Islet precursor cell (in vitro differentiated cells): ENCODE results near the gene TAF1B.

Experiments
- DNase-seq: peaks from one replicate; pipeline ENCODE4 v3.0.0-alpha.2; 2018

The TAF1B gene

DNA sequence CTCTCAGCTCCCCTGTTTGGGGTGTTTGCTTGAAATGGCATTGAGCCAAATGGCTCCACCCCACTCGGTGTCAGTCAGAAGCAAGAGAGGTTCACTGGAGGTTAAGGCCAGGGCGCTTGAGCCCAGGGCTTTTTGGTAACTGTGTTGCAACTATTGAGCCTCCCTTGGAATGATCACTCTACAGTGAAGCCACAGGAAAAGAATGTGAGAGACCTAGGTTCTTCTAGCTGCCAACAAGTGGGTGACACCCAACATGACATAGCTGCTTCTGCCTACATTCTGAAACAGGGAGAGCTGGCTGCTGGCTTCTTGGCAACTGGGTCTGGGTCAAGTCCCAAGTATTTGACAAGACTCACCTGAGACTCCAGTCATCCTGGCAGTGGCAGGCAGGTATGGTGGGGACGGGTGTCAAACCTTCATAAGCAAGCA is 101.1 kb downstream of the TAF1B start:
- no peak for DNase-seq

DNA sequence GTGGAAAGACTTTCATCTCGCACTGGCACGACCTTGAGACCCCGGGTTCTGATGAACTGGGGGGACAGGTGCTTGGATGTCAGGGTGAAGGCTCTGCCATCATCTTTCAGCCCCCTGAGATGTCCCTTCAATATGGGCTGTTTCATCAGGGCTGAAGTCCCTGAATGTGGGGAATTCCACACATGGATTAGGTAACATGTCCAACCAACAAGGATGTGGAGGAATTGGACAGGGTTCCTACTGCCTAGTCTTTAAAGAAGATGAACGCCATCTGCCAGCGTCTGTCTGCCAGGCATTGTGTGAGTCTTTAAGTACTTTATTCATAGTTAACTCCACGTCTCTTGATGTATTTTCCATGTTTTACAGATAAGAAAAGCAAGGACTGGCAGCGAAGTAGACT is 102.3 kb downstream of the TAF1B start:
- DNase-seq, result no peak

DNA sequence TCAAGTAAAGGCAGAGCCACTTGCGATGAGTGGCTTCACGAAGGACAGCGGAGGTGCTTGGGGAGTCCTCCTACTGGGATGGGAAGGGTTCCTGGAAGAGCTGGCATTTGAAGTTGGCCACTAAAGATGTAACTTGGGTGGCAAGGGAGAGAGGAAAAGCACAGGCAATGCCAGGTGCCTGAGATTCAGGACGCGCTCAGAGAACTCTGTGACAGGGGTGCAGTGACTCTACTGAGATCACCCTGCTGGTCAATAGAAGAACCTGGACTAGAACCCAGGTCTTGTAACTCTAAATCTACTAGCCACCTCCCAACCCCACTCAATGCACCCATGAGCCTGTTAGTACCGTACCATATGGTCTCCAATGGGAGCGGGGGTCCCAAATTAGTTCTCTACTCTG is 102.8 kb downstream of the TAF1B start:
- DNase-seq, result no peak

DNA sequence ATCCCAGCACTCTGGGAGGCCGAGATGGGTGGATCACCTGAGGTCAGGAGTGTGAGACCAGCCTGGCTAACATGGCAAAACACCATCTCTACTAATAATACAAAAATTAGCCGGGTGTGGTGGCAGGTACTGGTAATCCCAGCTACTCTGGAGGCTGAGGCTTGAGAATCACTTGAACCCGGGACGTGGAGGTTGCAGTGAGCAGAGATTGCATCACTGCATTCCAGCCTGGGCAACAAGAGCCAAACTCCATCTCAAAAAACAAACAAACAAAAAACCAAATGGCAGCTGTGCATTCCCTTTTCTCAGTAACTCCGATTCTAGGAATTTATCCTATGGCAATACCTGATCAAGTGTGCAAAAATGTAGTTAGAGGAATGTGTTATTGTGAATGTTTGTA is 103.5 kb downstream of the TAF1B start:
- no peak for DNase-seq

DNA sequence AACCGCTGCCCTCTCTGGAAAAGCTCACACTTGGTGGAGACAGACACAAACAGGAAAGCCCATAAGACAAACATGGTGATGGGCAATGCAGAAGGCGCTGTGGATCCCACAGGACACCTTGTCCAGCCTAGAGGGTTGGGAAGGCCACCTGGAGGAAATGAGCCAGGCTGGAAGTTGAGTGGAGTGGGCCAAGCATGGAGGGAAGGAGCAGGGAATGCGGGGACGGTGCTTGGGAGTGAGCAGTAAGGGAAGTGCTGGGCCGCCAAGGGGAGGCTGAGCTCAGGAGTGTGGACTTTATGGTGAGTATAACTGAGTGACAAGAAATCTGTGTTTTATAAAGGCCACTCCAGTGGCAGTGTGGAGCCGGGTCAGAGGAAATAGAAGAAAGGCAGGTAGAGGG is 105.4 kb downstream of the TAF1B start:
- DNase-seq, result no peak

DNA sequence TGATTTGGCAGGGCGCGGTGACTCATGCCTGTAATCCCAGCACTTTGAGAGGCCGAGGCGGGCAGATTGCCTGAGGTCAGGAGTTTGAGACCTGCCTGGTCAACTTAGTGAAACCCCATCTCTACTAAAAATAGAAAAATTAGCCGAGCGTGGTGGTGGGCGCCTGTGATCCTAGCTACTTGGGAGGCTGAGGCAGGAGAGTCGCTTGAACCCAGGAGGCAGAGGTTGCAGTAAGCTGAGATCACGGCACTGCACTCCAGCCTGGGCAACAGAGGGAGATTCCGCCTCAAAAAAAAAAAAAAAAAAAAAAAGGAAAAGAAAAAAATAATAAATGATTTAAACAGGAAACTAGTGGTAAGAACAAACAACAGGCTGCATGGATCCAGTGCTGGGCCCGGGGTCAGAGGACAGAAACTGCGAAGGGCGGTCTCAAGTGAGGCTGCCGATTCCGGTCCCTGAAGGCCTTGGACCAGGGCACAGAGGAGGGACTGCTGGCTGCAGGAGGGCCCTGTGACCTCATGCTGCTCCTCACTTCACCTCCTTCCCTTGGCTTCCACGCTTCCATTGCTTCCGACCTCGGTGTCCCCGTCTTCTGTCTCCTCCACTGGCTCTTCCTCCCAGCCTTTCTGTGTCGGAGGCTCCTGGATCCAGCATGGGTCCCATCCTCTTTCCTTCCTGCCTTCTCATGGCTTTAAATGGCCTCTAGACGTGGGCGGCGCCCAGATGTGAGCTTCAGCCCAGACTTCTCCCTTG is 106.1 kb downstream of the TAF1B start:
- no peak for DNase-seq

DNA sequence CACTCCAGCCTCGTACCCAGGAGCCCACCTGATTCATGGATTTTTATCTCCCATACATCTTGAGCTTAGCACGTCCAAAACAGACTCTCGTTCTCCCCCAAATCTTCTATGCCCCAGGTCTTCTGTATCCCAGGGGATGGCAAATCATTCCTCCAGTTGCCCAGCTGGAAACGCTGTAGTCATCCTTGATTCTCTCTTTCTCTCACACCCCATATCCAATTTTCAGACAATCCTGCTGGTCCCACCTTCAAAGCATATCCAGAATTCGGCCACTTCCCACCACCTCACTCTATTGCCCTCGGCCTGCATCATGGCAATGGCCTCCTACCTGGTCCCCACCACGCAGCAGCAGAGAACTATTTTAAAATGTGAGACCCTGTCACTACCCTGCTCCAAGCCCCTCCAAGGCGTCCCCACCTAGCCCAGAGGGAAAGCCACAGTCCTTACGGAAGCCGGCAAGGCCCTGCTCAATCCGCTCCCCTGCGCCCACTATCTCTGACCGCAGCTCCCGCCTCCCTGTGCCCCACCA is 106.8 kb downstream of the TAF1B start:
- DNase-seq, result no peak

DNA sequence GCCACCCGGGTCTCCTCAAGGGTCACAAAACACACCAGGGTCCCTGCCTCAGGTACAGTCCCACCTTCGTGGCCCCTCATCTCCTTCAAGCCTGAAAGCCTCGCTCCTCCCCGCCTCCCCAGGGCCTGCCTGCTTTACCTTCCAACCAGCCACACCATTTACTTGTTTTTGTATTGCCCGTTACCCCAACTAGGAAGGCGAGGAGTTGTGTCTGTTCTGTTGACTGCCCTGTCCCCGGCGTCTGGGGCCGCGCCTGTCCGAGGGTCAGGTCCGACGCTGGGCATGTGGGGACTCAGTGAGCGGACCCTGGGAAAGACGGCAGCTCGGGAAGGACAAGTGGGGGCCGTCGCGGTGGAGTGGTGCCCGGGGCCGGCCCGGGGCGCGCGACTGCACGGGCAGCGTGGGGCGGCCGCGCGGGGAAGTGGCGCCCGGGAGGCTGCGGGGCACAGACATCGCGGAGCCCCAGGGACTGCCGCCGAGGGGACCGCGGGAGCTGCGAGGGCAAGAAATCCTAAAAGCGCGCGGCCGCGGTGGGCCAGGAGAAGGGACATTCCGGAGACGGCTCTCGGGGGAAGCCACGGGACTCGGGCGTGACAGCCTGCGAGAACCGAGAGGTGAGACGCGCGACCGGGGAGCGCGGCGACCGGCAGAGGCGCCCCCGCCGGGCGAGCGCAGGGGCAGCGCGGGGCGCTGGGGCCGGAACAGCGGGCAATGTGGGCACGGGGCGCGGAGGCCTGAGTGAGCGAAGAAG is 107.4 kb downstream of the TAF1B start:
- DNase-seq, result peak; percentile 77

DNA sequence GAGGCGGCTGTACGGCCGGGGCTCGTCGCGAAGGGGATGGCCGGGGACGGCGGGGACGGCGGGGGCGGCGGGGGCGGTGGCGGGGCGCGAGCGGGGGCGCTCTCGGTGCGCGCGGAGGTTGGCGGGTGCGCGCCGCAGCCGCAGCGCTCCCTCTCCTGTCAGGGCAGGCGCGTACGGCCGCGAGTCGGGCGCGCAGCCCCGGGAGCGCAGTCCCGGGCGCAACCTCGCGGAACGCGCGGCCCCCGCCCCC is 107.9 kb downstream of the TAF1B start:
- no peak for DNase-seq

DNA sequence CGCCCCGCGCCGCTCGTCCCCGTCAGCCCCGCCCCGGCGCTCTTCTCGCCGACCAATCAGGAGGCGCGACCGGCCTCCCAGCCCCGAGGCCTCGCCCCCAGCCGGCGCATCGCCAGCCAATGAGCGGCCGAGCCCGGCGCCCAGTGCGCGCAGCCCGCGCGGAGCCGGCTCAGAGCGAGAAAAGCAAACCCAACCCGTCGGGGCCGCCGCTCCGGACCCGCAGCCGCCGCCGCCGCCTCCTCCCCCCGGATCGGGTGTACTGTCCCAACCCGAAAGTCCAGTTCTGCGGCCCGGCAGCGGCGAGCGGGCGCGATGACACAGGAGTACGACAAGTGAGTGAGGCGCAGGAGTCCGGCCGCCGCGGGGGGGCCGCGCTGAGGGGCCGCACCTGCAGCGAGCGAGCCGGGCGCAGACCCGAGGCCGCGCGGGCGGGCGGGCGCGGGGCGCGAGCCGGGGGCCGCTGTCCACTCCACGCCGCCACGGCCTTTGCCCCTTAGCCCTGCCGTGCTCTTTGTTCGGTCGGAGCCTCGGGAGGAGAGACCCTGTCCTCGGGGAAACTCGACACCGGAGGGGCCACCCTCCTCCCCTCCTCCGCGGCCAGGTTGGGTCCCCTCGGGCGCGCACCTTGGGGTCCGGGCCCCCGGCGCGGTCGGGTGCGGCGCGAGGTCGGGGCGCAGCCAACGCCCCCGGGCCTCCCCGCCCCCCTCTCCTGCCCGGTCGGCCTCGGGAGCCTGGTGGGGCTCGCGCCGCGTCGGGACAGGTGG is 108.4 kb downstream of the TAF1B start, which contains the start of gene GRHL1:
Gene GRHL1 (plus strand): TSS at position 172 of the 764 bp plus-strand sequence. CDS start 141 bp downstream, at position 313.
- DNase-seq, result peak; percentile 96

DNA sequence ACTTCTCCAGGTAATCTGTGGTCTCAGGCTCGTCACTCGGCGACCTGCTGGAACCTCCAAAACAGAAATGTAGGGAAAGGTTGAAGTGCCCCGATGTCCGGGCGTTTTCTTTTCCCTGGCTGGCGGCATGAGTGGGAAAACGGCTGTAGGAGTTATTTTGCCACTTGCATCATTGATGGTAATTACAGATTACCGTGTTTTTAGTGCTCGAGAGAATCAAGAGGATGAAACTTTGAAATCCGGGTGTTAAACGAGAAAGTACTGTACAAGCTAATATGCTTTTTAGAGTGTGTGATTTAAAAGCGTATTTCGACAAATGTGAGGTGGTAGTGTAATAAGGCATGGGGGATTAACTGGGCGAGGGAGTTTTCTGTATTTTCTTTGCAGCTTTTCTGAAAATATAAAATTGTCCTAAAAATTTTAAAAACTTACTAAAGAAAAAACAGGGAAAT is 109.0 kb downstream of the TAF1B start:
- no peak for DNase-seq

DNA sequence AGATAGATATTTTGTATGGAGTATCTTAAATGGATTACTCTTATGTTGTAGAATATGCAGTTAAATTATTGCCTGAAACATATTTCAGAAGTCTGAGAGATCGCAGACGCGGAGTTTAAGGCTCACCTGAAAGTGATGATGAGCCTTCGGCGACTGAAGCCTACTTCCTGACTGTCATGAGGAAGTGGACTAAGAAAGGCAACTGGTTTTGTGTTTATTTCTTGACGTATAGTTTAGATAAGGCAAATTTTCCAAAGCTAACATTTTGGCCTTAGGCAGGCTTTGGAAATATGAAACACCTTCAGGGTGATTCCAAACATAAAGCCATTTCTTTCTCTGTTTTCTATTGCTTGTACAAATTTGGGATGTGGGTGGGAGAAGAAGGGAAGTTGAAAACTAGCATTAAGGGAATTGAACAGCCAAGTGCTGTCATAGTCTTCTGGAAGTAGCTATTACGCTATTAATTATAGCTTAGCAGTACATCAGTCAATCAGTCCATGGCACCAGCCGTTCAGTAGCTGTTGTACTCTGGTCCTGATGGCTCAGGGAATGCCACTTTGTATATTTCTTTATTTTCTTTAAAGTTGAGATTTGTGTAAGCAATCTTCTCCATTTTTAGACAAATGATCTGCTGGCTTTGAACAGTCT is 109.7 kb downstream of the TAF1B start:
- no peak for DNase-seq

DNA sequence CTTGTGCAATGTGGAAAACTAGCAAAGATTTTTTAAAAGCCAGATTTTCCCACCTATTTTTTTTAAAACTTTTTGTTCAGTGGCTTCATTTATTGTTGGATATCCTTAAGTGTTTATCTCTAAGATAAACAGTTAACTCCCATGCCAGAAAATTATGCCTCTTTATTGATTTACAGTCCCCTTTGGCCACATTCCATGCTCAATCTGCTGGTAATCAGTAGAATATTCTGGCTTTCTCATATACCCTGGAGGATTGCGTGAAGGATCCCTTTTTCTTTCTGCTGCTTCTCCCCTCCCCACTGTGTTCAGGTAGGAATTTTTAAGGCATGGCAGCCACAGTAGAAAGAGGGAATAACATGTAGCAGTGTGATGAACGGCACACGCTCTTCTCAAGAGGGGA is 110.9 kb downstream of the TAF1B start:
- no peak for DNase-seq

DNA sequence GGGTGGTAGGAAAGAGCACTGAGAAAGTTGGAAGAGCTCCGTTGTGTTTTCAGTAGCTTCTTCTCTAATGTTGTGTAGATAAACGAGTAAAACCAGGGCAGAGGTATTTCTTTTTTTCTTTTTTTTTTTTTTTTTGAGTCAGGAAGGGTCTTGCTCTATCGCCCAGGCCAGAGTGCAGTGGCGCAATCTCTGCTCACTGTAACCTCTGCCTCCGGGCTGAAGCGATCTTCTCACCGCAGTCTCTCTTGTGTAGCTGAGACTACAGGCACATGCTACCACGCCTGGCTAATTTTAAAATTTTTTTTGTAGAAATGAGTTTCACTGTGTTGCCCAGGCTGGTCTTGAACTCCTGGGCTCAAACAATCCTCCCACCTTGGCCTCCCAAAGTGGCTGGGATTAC is 114.8 kb downstream of the TAF1B start:
- DNase-seq, result no peak

DNA sequence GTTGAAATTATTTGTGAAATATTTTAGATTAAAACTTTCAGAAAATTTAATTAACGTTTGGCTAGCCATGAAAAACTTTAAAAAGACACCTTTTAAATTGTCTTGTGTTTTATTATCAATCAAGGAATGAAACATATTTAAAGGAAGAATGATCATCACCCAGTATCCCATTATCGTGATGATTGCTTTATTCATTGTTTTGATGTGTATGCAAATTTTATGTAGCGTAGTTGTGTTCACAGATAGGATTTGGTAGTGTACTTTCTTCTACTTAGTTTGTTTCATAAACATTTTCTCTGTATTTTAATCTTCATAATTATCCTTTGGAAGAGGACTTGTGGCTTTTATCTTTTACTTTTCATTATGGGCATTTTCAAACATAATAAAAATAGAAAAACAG is 116.0 kb downstream of the TAF1B start:
- no peak for DNase-seq

DNA sequence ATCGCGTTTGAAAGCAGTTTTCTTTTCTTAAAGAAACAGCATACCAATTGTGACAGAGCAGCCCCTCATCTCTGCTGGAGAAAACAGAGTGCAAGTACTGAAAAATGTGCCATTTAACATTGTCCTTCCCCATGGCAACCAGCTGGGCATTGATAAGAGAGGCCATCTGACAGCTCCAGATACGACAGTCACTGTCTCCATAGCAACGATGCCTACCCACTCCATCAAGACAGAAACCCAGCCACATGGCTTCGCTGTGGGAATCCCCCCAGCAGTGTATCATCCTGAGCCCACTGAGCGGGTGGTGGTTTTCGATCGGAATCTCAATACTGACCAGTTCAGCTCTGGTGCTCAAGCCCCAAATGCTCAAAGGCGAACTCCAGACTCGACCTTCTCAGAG is 117.7 kb downstream of the TAF1B start:
- no peak for DNase-seq

DNA sequence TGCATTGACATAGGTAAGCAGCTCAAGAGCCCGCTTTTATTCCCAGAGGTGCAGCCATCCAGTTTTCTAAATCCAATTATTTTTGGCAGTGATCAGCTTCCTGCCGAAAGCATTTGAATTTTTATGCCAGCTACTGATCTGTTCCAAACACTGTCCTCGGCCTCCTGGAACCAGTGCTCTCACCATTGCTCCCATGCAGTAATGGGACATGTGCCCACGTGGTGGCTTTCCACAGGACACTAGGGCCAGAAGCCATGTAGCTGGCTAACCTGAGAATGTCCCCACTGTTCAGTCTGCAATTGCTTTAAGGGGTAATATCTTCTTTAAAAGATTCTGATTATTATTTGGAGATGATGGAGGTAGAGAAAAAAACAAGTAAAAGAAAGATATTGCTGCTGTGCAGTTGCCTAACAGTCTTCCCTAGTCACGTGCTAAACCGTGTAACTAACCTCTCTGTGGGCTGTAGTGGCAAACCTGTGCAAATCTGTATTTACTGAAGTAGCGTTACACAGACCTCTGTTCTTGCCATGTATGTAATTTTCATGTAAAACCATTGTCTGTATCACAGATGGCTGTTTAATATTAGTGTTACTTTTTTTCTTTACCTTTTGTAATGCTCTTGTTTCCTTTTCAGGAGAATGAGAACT is 121.2 kb downstream of the TAF1B start:
- DNase-seq, result no peak

DNA sequence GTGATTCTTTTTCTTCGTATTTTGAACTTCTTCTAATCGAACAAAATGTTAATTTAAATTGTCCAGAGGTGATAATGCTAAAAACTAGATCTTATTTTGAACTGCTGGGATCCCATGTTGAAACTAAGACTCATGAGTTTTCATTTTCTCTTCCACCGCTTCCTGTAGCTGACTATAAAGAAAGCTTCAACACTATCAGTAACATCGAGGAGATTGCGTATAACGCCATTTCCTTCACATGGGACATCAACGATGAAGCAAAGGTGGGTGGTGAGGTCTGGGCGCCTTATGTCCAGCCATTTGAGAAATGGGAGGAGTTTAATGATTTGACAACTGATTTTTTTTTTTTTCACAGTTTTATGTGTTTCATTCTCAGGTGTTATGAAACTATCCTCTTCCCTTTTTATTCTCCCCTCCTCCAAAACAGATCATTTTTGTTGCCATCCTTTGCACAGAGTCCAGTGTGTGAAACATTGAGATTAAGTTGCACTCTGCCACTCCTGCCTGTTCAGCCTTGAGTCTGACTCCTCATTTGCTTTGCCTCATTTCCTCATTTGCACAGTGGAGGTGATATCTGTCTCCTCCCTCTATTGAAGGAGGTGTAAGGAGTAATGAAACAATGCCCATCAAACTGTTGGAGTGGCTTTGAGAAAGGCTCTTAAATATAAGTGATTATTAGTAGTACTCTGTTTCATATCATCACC is 122.0 kb downstream of the TAF1B start:
- no peak for DNase-seq

DNA sequence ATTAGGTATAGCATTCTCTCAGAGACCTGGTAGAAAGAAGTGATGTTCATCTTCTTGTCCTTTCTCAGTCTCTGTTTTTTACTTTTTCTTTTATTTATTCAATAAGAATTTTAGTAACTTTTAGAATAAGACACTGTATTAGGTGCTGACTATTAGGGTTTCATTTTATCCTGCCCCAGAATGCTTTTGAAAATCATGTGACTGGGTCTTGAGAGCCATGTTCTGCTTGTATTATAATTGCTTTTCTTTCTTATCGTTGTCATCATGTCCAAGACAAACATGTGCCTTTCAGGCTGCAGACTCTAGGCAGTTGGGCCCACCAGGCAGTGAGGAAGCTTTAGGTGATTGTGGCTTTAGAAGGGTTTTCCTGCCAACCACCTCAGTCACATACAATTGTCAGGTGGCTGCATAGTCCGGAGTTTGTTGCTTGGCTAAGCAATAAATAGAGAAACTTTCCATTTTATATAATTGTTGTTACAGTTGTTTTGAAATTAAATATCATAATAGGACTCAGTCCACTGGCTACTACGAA is 123.3 kb downstream of the TAF1B start:
- DNase-seq, result no peak

DNA sequence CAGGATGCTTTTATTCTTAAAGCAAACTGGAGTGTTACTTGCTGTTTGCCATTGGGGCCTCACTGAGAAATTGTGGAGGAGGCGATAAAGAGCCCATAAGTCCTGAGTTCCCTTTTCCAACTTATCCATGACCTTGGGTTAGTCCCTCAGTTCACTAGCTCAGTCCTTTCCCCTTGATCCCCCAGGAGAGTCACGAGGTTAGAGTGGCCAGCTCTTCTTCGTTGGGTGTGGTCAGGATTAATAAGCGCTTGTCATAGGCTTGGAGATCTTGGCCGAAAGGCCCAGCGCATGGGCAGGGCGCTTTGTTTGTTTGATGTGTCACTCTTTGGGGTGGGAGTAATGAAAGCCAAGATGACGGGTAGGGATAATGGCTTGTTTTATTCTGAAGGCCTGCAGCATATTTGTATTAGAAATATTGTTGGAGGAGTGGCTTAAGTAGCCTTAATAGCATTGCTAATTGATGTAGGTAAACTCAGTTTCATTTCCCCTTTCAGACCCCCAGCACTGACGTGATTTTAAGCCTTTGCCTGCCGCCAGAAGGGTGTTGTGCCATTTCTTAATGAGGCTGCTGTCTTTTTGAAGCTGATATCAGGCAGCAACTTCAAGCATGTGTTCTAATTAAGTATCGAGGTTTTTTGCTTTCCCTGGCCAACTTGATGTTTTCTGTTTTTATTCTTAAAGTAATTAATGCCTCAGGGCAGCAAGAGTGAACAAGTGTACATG is 123.9 kb downstream of the TAF1B start:
- no peak for DNase-seq
